BJ (cell line): ENCODE data around the gene ADAMTS3. TPM values are rescaled to one million over a fixed set of nuclear protein-coding genes. Genes with fewer than 3 reads are reported as not detected.

ENCODE experiments used
- CTCF ChIA-PET: fragments of 350-600 bp; formaldehyde crosslinking; extraction: SDS; loops from one replicate; lab custom pipeline; 2021; ENCODE audit warnings: antibody characterized with exemption, inconsistent platforms; lab: Yijun Ruan, JAX
- POLR2A ChIA-PET: fragments of 300-600 bp; sonication (Branson Sonifier 250); formaldehyde crosslinking; extraction: SDS; loops from one replicate; lab custom pipeline; 2021; ENCODE audit warnings: antibody characterized with exemption; lab: Charles Lee
- DNase-seq: peaks from one replicate; pipeline ENCODE4 v3.0.0-alpha.2; 2011; ENCODE audit warnings: low read depth
- H3K27me3 ChIP-seq: 2 replicates; pipeline ENCODE4 v1.6.0; 2011; ENCODE audit warnings: low read length; ENCODE audit not compliant: control insufficient read depth, insufficient read depth
- H3K36me3 ChIP-seq: 2 replicates; pipeline ENCODE4 v1.5.1; 2011; ENCODE audit warnings: low read length; ENCODE audit not compliant: control insufficient read depth, insufficient read depth
- H3K4me3 ChIP-seq: 2 replicates; pipeline ENCODE4 v1.5.1; 2011; ENCODE audit warnings: low read depth, mild to moderate bottlenecking, control low read depth, low read length
- polyA plus RNA-seq: library from polyadenylated mRNA; depleted of rRNA; stranded (reverse); fragments of >200 nt; gene quantifications from 2 replicates; pipeline ENCODE4 v1.2.3, GENCODE V29; 2011
- TF ChIP-seq, protein P1 (sequence below): IDR thresholded peaks from 2 replicates; pipeline ENCODE4 v1.5.1; 2011; ENCODE audit warnings: low read depth, mild to moderate bottlenecking, control low read depth, inconsistent platforms, low read length, moderate library complexity; ENCODE audit not compliant: insufficient read depth

ADAMTS3 gene
- polyA plus RNA-seq, 1 experiment, result 0.70 TPM

- ChIA-PET POLR2A (no interaction called here), CTCF (interaction anchor here (0.5 to 6.3 kb wide), 21 partner anchors 11 to 558 kb away, joined by 3 to 66 read pairs (median 4); partner anchors contain the start of gene ADAMTS3)
- H3K27me3 ChIP-seq, result no peaks in the 10 kb centered on the region
- H3K4me3 ChIP-seq, result no peak overlapping the region
- H3K36me3 ChIP-seq, result no peaks in the 10 kb centered on the region
- TF ChIP-seq, protein P1, sequence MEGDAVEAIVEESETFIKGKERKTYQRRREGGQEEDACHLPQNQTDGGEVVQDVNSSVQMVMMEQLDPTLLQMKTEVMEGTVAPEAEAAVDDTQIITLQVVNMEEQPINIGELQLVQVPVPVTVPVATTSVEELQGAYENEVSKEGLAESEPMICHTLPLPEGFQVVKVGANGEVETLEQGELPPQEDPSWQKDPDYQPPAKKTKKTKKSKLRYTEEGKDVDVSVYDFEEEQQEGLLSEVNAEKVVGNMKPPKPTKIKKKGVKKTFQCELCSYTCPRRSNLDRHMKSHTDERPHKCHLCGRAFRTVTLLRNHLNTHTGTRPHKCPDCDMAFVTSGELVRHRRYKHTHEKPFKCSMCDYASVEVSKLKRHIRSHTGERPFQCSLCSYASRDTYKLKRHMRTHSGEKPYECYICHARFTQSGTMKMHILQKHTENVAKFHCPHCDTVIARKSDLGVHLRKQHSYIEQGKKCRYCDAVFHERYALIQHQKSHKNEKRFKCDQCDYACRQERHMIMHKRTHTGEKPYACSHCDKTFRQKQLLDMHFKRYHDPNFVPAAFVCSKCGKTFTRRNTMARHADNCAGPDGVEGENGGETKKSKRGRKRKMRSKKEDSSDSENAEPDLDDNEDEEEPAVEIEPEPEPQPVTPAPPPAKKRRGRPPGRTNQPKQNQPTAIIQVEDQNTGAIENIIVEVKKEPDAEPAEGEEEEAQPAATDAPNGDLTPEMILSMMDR, result peak; percentile 86
- no peak for DNase-seq
Observed at GRCh38 chr4:72505314-72505744, 63.7 kb downstream of the ADAMTS3 start.

DNA sequence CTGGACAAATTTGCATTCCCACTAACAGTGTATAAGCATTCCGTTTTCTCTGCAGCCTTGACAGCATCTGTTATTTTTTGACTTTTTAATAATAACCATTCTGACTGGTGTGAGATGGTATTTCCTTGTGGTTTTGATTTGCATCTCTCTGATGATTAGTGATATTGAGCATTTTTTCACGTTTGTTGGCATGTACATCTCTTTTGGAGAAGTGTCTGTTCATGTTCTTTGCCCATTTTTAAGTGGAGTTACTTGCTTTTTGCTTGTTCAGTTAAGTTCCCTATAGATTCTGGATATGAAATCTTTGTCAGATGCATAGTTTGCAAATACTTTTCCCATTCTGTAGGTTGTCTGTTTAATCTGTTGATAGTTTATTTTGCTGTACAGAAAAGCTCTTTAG is 68.8 kb downstream of the ADAMTS3 start:
- CTCF ChIA-PET, result interaction anchor here (1.1 to 2.7 kb wide), 2 partner anchors 205 to 522 kb away, joined by 3 to 10 read pairs; no protein-coding TSS in a partner anchor
- POLR2A ChIA-PET, result no interaction called here
- no peak for DNase-seq
- TF ChIP-seq, protein P1, result no peak
- no peak overlapping the region for H3K4me3 ChIP-seq
- no peaks in the 10 kb centered on the region for H3K27me3 ChIP-seq
- no peaks in the 10 kb centered on the region for H3K36me3 ChIP-seq

DNA sequence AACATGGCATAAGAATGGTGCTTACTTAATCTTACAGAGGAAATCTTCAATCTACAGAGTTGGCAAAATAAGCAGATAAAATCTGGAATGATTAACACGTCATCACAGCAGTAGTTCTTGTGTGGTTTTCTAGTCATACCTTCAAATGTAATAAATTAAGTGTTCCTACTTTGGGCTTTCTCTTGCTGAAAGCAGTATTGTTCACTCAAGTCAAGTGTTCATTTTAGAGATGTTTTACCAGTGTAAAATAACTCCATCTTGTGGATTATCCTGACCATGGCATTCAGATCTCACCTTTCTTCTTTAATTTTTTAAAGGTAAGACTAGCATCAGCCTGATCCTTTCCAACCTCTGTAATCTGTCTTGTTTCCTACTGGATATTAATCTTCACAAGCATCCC is 72.9 kb downstream of the ADAMTS3 start:
- H3K36me3 ChIP-seq, result no peaks in the 10 kb centered on the region
- ChIA-PET POLR2A (no interaction called here), CTCF (interaction anchor here (0.7 to 4.2 kb wide), 9 partner anchors 29 to 210 kb away, joined by 3 to 18 read pairs (median 4); no protein-coding TSS in a partner anchor)
- TF ChIP-seq, protein P1, result peak; percentile 23; the same call in 1 of the 2 replicates
- H3K27me3 ChIP-seq, result no peaks in the 10 kb centered on the region
- no peak for DNase-seq
- H3K4me3 ChIP-seq, result no peak overlapping the region

GRCh38 chr4:72494156-72494555 is 74.9 kb downstream of the ADAMTS3 start:
- ChIA-PET POLR2A (no interaction called here), CTCF (interaction anchor here (0.6 to 1.5 kb wide), 6 partner anchors 11 to 527 kb away, joined by 3 to 5 read pairs (median 4); no protein-coding TSS in a partner anchor)
- no peak for DNase-seq
- H3K36me3 ChIP-seq, result no peaks in the 10 kb centered on the region
- TF ChIP-seq, protein P1, result no peak
- H3K27me3 ChIP-seq, result no peaks in the 10 kb centered on the region; the same call in 1 of the 2 replicates
- no peak overlapping the region for H3K4me3 ChIP-seq

- ChIA-PET POLR2A (no interaction called here), CTCF (no interaction called here)
- Histone ChIP-seq H3K4me3 (no peak overlapping the region), H3K36me3 (no peaks in the 10 kb centered on the region), H3K27me3 (no peaks in the 10 kb centered on the region; the same call in 1 of the 2 replicates)
- TF ChIP-seq, protein P1, result no peak
- no peak for DNase-seq
Observed at GRCh38 chr4:72489267-72489666, 79.8 kb downstream of the ADAMTS3 start.
